Liver (tissue), 9 donors: ENCODE results near the gene HSPBAP1. TPM values are rescaled to one million over a fixed set of nuclear protein-coding genes. Genes with fewer than 3 reads are reported as not detected.

Experiments used
- DNase-seq: peaks from one replicate; pipeline ENCODE4 v3.0.0-alpha.2; 2017; ENCODE audit warnings: low spot score
- H3K27ac ChIP-seq, 2 donors: one replicate each; pipeline ENCODE4 v1.7.0; 2013; ENCODE audit warnings: inconsistent platforms in 2 of 2, low read length in 2 of 2, control low read depth in 1 of 2, low read depth in 1 of 2, mild to moderate bottlenecking in 1 of 2
- H3K27me3 ChIP-seq, 4 donors: one replicate each; pipeline versions ENCODE4 v1.6.1 to v1.7.0; 2013; ENCODE audit warnings: low read length in 3 of 4, inconsistent platforms in 1 of 4, mild to moderate bottlenecking in 1 of 4, moderate library complexity in 1 of 4; ENCODE audit not compliant: control insufficient read depth in 4 of 4, insufficient read depth in 4 of 4
- H3K36me3 ChIP-seq, 4 donors: one replicate each; pipeline versions ENCODE4 v1.6.1 to v1.7.0; 2013; ENCODE audit warnings: low read length in 3 of 4, mild to moderate bottlenecking in 3 of 4, low read depth in 1 of 4, moderate library complexity in 1 of 4; ENCODE audit not compliant: control insufficient read depth in 4 of 4, insufficient read depth in 3 of 4
- H3K4me1 ChIP-seq, 4 donors: one replicate each; pipeline versions ENCODE4 v1.6.1 to v1.7.0; 2013; ENCODE audit warnings: low read length in 3 of 4, mild to moderate bottlenecking in 3 of 4, moderate library complexity in 1 of 4; ENCODE audit not compliant: control insufficient read depth in 4 of 4, insufficient read depth in 4 of 4
- H3K4me3 ChIP-seq, 3 donors: one replicate each; pipeline versions ENCODE4 v1.6.1 to v1.7.0; 2013; ENCODE audit warnings: low read length in 3 of 3, control low read depth in 1 of 3, low read depth in 1 of 3, mild to moderate bottlenecking in 1 of 3
- H3K9ac ChIP-seq, 2 donors: one replicate each; pipeline ENCODE4 v1.7.0; 2013; ENCODE audit warnings: low read length in 2 of 2, mild to moderate bottlenecking in 2 of 2, moderate library complexity in 2 of 2, control low read depth in 1 of 2, low read depth in 1 of 2
- H3K9me3 ChIP-seq, 4 donors: one replicate each; pipeline versions ENCODE4 v1.6.1 to v1.7.0; 2013; ENCODE audit warnings: low read length in 3 of 4; ENCODE audit not compliant: control insufficient read depth in 4 of 4
- EGR1 ChIP-seq, 2 donors: IDR thresholded peaks; 2 replicates each; pipeline ENCODE4 v1.6.1; 2016 to 2018; ENCODE audit warnings: antibody characterized with exemption in 2 of 2, low read depth in 2 of 2
- FOXA1 ChIP-seq: IDR thresholded peaks from 2 replicates; pipeline ENCODE4 v1.6.1; 2016; ENCODE audit warnings: antibody characterized with exemption
- FOXA2 ChIP-seq: IDR thresholded peaks from 2 replicates; pipeline ENCODE4 v1.6.1; 2016; ENCODE audit warnings: antibody characterized with exemption
- GABPA ChIP-seq, 2 donors: IDR thresholded peaks in 1 of 2; conservative IDR thresholded peaks in 1 of 2; 2 replicates each; pipeline ENCODE4 v1.6.1; 2016; ENCODE audit warnings: antibody characterized with exemption in 2 of 2, mild to moderate bottlenecking in 1 of 2, moderate library complexity in 1 of 2
- HNF4A ChIP-seq, 2 donors: conservative IDR thresholded peaks; 2 replicates each; pipeline ENCODE4 v1.6.1; 2016; ENCODE audit warnings: antibody characterized with exemption in 2 of 2, mild to moderate bottlenecking in 2 of 2
- HNF4G ChIP-seq: IDR thresholded peaks from 2 replicates; pipeline ENCODE4 v1.6.1; 2016; ENCODE audit warnings: antibody characterized with exemption
- RAD21 ChIP-seq, 2 donors: IDR thresholded peaks; 2 replicates each; pipeline ENCODE4 v1.6.1; 2016; ENCODE audit warnings: antibody characterized with exemption in 2 of 2, mild to moderate bottlenecking in 2 of 2
- REST ChIP-seq: IDR thresholded peaks from 2 replicates; pipeline ENCODE4 v1.6.1; 2016; ENCODE audit warnings: antibody characterized with exemption, mild to moderate bottlenecking
- SP1 ChIP-seq: IDR thresholded peaks from 2 replicates; pipeline ENCODE4 v1.6.1; 2018; ENCODE audit warnings: antibody characterized with exemption, mild to moderate bottlenecking
- TAF1 ChIP-seq: conservative IDR thresholded peaks from 2 replicates; pipeline ENCODE4 v1.6.1; 2016; ENCODE audit warnings: antibody characterized with exemption, mild to moderate bottlenecking
- YY1 ChIP-seq: IDR thresholded peaks from 2 replicates; pipeline ENCODE4 v1.6.1; 2016; ENCODE audit warnings: antibody characterized with exemption, mild to moderate bottlenecking
- WGBS: extraction: QIAGEN DNeasy Blood & Tissue Kit; methylation state at CpG from one replicate; pipeline ENCODE4 v1.1.7; 2013; 5-methylcytosine and 5-hydroxymethylcytosine counted together
- polyA plus RNA-seq, 2 donors: library from polyadenylated mRNA; stranded (reverse) in 1 of 2; unstranded in 1 of 2; fragments of 200-250 nt in 1 of 2; fragments of >200 nt in 1 of 2; fragmentation: Nextera tagmentation in 1 of 2; extraction: Ambion mirVana in 1 of 2; gene quantifications; one replicate each; pipeline versions ENCODE4 v1.2.1 to v1.2.3, GENCODE V29; 2013 to 2015
- total RNA-seq, 2 donors: library from RNA; depleted of rRNA; stranded (reverse); fragments of >200 nt; gene quantifications; one replicate each; pipeline ENCODE4 v1.2.3, GENCODE V29; 2014
- TF ChIP-seq, protein P1 (sequence below): IDR thresholded peaks from 2 replicates; pipeline ENCODE4 v1.6.1; 2016; ENCODE audit warnings: antibody characterized with exemption
- TF ChIP-seq, protein P2 (sequence below): fragments of 150-350 bp; IDR thresholded peaks from 2 replicates; pipeline ENCODE4 v1.5.1; 2017; ENCODE audit warnings: improper control_type of control experiment, low read depth, low read length; ENCODE audit not compliant: missing input control
- TF ChIP-seq, protein P3 (sequence below): IDR thresholded peaks from 2 replicates; pipeline ENCODE4 v1.6.1; 2016; ENCODE audit warnings: antibody characterized with exemption
- donor health status: healthy.
- donor health status: healthy.
- donor health status: healthy.
- donor health status: healthy.
- donor health status: healthy.

The HSPBAP1 gene
- total and polyA plus RNA-seq, 4 donors: 2.2 to 5.3 (median 3.9) TPM

DNA sequence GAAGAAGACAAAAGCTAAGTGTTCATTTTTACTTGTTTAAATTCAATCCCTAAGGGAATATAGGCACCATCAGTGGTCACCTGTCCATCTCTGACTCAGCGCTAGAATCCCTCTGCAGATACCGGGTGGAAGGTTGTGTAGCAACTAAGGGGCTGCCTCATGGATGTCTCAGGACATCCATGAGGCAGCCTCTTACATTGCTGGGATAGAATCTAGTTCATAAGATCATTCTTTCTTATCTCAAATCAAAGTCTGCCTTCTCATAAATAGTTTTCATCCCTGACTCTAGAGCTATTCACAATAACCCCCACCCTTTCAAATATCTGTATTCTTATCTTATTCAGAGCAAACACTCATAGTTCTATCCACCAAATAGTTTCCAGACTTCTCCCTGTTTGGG is 38.1 kb downstream of the HSPBAP1 start:
- 95% methylated on average over 2 of the region's 2 CpGs for WGBS
- TF ChIP-seq, protein P1, sequence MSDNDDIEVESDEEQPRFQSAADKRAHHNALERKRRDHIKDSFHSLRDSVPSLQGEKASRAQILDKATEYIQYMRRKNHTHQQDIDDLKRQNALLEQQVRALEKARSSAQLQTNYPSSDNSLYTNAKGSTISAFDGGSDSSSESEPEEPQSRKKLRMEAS: no peak
- no peak for TF ChIP-seq REST
- TF ChIP-seq SP1: no peak
- TF ChIP-seq GABPA (IDR thresholded peaks at IDR 0.05 in 1 of 2, conservative IDR thresholded peaks at IDR 0.05 in 1 of 2): no peak
- TF ChIP-seq HNF4A (conservative IDR thresholded peaks at IDR 0.05): no peak
- no peak for TF ChIP-seq YY1
- TF ChIP-seq RAD21 (IDR thresholded peaks at IDR 0.05): no peak
- TF ChIP-seq, protein P2, sequence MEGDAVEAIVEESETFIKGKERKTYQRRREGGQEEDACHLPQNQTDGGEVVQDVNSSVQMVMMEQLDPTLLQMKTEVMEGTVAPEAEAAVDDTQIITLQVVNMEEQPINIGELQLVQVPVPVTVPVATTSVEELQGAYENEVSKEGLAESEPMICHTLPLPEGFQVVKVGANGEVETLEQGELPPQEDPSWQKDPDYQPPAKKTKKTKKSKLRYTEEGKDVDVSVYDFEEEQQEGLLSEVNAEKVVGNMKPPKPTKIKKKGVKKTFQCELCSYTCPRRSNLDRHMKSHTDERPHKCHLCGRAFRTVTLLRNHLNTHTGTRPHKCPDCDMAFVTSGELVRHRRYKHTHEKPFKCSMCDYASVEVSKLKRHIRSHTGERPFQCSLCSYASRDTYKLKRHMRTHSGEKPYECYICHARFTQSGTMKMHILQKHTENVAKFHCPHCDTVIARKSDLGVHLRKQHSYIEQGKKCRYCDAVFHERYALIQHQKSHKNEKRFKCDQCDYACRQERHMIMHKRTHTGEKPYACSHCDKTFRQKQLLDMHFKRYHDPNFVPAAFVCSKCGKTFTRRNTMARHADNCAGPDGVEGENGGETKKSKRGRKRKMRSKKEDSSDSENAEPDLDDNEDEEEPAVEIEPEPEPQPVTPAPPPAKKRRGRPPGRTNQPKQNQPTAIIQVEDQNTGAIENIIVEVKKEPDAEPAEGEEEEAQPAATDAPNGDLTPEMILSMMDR: no peak
- no peak for TF ChIP-seq FOXA2
- TF ChIP-seq, protein P3, sequence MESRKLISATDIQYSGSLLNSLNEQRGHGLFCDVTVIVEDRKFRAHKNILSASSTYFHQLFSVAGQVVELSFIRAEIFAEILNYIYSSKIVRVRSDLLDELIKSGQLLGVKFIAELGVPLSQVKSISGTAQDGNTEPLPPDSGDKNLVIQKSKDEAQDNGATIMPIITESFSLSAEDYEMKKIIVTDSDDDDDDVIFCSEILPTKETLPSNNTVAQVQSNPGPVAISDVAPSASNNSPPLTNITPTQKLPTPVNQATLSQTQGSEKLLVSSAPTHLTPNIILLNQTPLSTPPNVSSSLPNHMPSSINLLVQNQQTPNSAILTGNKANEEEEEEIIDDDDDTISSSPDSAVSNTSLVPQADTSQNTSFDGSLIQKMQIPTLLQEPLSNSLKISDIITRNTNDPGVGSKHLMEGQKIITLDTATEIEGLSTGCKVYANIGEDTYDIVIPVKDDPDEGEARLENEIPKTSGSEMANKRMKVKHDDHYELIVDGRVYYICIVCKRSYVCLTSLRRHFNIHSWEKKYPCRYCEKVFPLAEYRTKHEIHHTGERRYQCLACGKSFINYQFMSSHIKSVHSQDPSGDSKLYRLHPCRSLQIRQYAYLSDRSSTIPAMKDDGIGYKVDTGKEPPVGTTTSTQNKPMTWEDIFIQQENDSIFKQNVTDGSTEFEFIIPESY: no peak
- no peak for TF ChIP-seq EGR1 (IDR thresholded peaks at IDR 0.05; ENCODE audit: low read depth in 2 of 2)
- Histone ChIP-seq H3K36me3 (peaks cover 0 to 3% (median under 1%) of the 10 kb centered on the region in 4 donors), H3K9ac (no peak overlapping the region), H3K9me3 (no peaks in the 10 kb centered on the region), H3K4me3 (no peak overlapping the region), H3K27me3 (no peaks in the 10 kb centered on the region), H3K4me1 (peaks cover 0 to 6% (median 2%) of the 10 kb centered on the region in 4 donors), H3K27ac (no peak overlapping the region)
- no peak for DNase-seq

GRCh38 chr3:122754929-122755328 is 38.7 kb downstream of the HSPBAP1 start:
- 87% methylated on average over 5 of the region's 5 CpGs for WGBS
- TF ChIP-seq GABPA (IDR thresholded peaks at IDR 0.05 in 1 of 2, conservative IDR thresholded peaks at IDR 0.05 in 1 of 2): no peak
- TF ChIP-seq, protein P2: peak; percentile 57
- TF ChIP-seq HNF4A (conservative IDR thresholded peaks at IDR 0.05): no peak
- TF ChIP-seq HNF4G: no peak
- TF ChIP-seq SP1: no peak
- TF ChIP-seq REST: no peak
- no peak for TF ChIP-seq TAF1
- TF ChIP-seq, protein P1: no peak
- TF ChIP-seq FOXA1: no peak
- TF ChIP-seq, protein P3: no peak
- peak; percentile 74 to 86 for TF ChIP-seq RAD21 (IDR thresholded peaks at IDR 0.05)

More at GRCh38 chr3:122754929-122755328, 38.7 kb downstream of the HSPBAP1 start:
- Histone ChIP-seq H3K4me1 (peaks cover 0 to 5% (median 1%) of the 10 kb centered on the region in 4 donors), H3K27me3 (no peaks in the 10 kb centered on the region), H3K9ac (no peak overlapping the region), H3K27ac (no peak overlapping the region), H3K9me3 (no peaks in the 10 kb centered on the region), H3K4me3 (no peak overlapping the region), H3K36me3 (peaks cover 0 to 3% (median under 1%) of the 10 kb centered on the region in 4 donors)
- DNase-seq: no peak
